WTC11 (cell line): ENCODE measurements around the gene CUL5.

ENCODE experiments used
- ATF2 ChIP-seq: sonication (generic); formaldehyde crosslinking; IDR thresholded peaks from 2 replicates; pipeline ENCODE4 v1.8.1; 2022; ENCODE audit warnings: low read depth, missing genetic modification reagents, borderline replicate concordance
- GTF2I ChIP-seq: fragments of 250-450 bp; sonication (Bioruptor Pico); conservative IDR thresholded peaks from 2 replicates; pipeline ENCODE4 v1.4.0; 2021; ENCODE audit warnings: mild to moderate bottlenecking
- ZNF423 ChIP-seq: fragments of 250-450 bp; sonication (Bioruptor Pico); IDR thresholded peaks from 2 replicates; pipeline ENCODE4 v2.1.2; 2022; ENCODE audit warnings: mild to moderate bottlenecking, moderate library complexity
- TF ChIP-seq, protein P1 (sequence below): fragments of 200-600 bp; IDR thresholded peaks from 2 replicates; pipeline ENCODE4 v1.8.0; 2022; ENCODE audit warnings: antibody characterized with exemption

GRCh38 chr11:108003623-108004022 is 5.1 kb upstream of the CUL5 start:
- TF ChIP-seq ATF2 (CRISPR knock-in tag) (no peak), ZNF423 (CRISPR knock-in tag) (no peak), GTF2I (CRISPR knock-in tag) (no peak)
- TF ChIP-seq, protein P1, sequence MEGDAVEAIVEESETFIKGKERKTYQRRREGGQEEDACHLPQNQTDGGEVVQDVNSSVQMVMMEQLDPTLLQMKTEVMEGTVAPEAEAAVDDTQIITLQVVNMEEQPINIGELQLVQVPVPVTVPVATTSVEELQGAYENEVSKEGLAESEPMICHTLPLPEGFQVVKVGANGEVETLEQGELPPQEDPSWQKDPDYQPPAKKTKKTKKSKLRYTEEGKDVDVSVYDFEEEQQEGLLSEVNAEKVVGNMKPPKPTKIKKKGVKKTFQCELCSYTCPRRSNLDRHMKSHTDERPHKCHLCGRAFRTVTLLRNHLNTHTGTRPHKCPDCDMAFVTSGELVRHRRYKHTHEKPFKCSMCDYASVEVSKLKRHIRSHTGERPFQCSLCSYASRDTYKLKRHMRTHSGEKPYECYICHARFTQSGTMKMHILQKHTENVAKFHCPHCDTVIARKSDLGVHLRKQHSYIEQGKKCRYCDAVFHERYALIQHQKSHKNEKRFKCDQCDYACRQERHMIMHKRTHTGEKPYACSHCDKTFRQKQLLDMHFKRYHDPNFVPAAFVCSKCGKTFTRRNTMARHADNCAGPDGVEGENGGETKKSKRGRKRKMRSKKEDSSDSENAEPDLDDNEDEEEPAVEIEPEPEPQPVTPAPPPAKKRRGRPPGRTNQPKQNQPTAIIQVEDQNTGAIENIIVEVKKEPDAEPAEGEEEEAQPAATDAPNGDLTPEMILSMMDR = no peak
